Osteocyte (in vitro differentiated cells): Measurements from ENCODE around the gene DIPK1B. TPM values are rescaled to one million over a fixed set of nuclear protein-coding genes. Genes with fewer than 3 reads are reported as not detected.

Source experiments
- DNase-seq: peaks from one replicate; pipeline ENCODE4 v3.0.0; 2021; ENCODE audit warnings: mixed read lengths; ENCODE audit not compliant: unreplicated experiment; ENCODE audit errors: extremely low spot score
- H3K27ac Mint-ChIP-seq: one replicate; pipeline ENCODE4 v1.8.0; 2021; ENCODE audit warnings: mild to moderate bottlenecking, mixed read lengths; ENCODE audit not compliant: unreplicated experiment
- H3K27me3 Mint-ChIP-seq: one replicate; pipeline ENCODE4 v1.8.0; 2021; ENCODE audit warnings: mixed read lengths; ENCODE audit not compliant: unreplicated experiment
- H3K36me3 Mint-ChIP-seq: one replicate; pipeline ENCODE4 v1.8.0; 2021; ENCODE audit warnings: mixed read lengths; ENCODE audit not compliant: unreplicated experiment
- H3K4me1 Mint-ChIP-seq: one replicate; pipeline ENCODE4 v1.8.0; 2021; ENCODE audit warnings: mixed read lengths; ENCODE audit not compliant: unreplicated experiment
- H3K4me3 Mint-ChIP-seq: one replicate; pipeline ENCODE4 v1.8.0; 2021; ENCODE audit warnings: mild to moderate bottlenecking, moderate library complexity, mixed read lengths; ENCODE audit not compliant: unreplicated experiment
- H3K9me3 Mint-ChIP-seq: one replicate; pipeline ENCODE4 v1.8.0; 2021; ENCODE audit warnings: mixed read lengths; ENCODE audit not compliant: unreplicated experiment
- total RNA-seq: library from RNA; stranded (reverse); gene quantifications from 2 replicates; pipeline ENCODE4 v1.2.1, GENCODE V29; 2021
- TF ChIP-seq, protein P1 (sequence below): fragments of 200-600 bp; sonication (generic); IDR thresholded peaks from 2 replicates; pipeline ENCODE4 v1.5.0; 2021; ENCODE audit warnings: antibody characterized with exemption, mild to moderate bottlenecking, moderate library complexity

Gene DIPK1B
- total RNA-seq, 1 donor from 2014 or later, result 11.4 TPM

DNA sequence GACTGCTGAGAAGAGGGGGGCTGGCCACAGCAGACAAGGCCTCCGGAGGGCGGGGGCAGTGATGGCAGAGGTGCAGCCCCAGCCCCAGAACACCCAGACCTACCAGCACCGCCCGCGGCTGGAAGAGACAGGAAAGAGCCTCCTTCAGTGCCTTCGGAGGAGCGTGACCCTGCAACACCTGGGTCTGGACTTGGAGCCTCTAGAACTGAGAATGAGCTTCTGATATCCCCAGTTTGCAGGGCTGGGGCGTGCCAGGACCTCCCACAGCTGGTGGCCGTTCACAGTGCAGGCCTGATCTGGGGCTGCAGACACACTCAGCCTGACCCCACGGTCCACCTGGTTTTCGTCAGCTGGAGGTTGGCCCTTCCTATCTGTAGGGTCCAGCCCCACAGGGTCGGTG is 21.2 kb downstream of the DIPK1B start:
- Mint-ChIP-seq H3K27ac (no peak overlapping the region), H3K4me1 (peaks cover 9% of the 10 kb centered on the region), H3K9me3 (no peaks in the 10 kb centered on the region), H3K36me3 (no peaks in the 10 kb centered on the region), H3K27me3 (peaks cover 6% of the 10 kb centered on the region), H3K4me3 (no peak overlapping the region)
- TF ChIP-seq, protein P1, sequence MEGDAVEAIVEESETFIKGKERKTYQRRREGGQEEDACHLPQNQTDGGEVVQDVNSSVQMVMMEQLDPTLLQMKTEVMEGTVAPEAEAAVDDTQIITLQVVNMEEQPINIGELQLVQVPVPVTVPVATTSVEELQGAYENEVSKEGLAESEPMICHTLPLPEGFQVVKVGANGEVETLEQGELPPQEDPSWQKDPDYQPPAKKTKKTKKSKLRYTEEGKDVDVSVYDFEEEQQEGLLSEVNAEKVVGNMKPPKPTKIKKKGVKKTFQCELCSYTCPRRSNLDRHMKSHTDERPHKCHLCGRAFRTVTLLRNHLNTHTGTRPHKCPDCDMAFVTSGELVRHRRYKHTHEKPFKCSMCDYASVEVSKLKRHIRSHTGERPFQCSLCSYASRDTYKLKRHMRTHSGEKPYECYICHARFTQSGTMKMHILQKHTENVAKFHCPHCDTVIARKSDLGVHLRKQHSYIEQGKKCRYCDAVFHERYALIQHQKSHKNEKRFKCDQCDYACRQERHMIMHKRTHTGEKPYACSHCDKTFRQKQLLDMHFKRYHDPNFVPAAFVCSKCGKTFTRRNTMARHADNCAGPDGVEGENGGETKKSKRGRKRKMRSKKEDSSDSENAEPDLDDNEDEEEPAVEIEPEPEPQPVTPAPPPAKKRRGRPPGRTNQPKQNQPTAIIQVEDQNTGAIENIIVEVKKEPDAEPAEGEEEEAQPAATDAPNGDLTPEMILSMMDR, result no peak
- no peak for DNase-seq

DNA sequence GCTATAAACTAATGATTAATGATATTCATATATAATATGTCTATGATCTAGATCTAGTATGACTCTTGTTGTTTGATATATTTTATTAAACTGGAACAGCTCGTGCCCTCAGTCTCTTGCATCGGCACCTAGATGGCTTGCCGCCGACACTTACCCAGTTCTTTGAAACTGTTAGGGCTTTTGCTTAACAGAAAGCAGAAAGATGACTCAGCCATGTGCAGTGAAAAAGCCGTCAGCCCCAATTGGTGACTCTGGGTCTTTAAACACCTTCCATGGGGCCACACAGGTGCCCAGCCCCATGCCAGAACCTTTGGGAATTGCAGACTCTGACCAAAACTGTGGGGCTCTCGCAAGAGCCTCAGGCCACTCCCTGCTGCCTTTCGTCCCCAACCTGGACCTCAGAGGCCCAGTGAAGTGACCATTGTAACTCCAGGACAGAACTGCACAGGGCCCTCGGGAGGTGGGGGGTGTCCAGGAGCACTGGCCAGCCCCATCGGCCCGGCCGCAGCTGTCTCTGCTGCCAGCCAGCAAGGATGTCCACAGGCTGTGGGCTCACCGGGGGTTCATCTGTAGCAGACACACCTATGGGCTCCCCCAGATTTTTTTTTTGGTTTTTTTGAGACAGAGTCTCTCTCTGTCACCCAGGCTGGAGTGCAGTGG is 22.6 kb downstream of the DIPK1B start:
- no peak for DNase-seq
- H3K4me3 Mint-ChIP-seq, result no peak overlapping the region
- no peaks in the 10 kb centered on the region for H3K9me3 Mint-ChIP-seq
- H3K27me3 Mint-ChIP-seq, result peaks cover 9% of the 10 kb centered on the region
- TF ChIP-seq, protein P1, result no peak
- H3K36me3 Mint-ChIP-seq, result no peaks in the 10 kb centered on the region
- peaks cover under 1% of the 10 kb centered on the region for H3K4me1 Mint-ChIP-seq
- no peak overlapping the region for H3K27ac Mint-ChIP-seq

DNA sequence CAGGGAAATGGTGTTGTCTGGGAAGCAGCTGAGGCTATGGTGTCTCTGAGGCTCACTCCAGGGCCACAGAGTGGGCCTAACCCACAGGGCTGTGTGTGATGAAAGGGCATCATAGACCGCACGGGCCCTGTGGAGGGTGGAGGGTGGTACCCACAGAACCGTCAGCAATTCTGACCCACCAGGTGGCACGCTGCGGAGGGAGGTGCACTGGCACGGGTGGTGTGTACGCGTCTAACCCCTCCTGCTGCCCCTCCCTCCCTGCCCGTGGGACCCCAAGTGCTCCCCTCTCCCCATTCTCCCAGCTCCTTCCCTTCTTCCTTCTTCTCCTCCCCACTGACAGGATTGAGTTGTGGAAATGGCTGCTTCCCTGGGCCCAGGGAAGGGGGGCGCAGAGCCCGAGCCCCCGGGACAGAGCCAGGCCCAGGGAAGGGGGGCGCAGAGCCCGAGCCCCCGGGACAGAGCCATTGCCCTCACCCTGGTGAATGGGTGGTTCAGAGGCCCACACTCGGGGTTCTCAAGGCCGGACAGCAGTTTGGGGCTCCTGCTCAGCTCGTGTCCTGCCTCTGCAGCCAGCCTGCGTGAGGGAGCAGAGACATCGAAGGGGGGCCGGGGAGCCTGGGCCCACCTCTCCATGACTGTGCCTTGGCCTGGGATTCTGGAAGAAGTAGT is 23.6 kb downstream of the DIPK1B start:
- no peak for DNase-seq
- H3K4me3 Mint-ChIP-seq, result no peak overlapping the region
- H3K27ac Mint-ChIP-seq, result no peak overlapping the region
- TF ChIP-seq, protein P1, result no peak
- H3K4me1 Mint-ChIP-seq, result no peaks in the 10 kb centered on the region
- peaks cover 9% of the 10 kb centered on the region for H3K27me3 Mint-ChIP-seq
- no peaks in the 10 kb centered on the region for H3K9me3 Mint-ChIP-seq
- no peaks in the 10 kb centered on the region for H3K36me3 Mint-ChIP-seq

DNA sequence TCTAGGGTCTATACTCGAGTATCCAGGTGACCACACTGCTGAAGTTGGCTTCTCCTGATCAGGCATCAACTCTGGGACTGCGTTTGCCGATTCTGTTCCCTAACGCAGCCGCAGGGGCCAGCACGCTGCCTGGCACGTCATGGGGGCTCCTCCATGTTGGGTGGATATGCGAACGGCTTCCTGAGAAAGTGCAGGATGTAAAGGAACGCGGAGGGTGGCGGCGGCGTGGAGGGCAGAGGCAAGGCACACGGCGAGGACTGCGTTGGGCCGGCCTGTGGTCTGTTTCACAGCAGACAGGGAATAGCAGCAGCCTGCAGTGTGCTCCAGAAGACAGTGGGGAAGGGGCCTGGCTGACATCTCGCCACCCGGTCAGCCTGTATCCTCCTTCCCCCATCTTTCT is 26.6 kb downstream of the DIPK1B start:
- H3K4me3 Mint-ChIP-seq, result no peak overlapping the region
- TF ChIP-seq, protein P1, result no peak
- no peak overlapping the region for H3K27ac Mint-ChIP-seq
- no peaks in the 10 kb centered on the region for H3K9me3 Mint-ChIP-seq
- H3K27me3 Mint-ChIP-seq, result peaks cover 9% of the 10 kb centered on the region
- no peaks in the 10 kb centered on the region for H3K4me1 Mint-ChIP-seq
- no peak for DNase-seq
- no peaks in the 10 kb centered on the region for H3K36me3 Mint-ChIP-seq

DNA sequence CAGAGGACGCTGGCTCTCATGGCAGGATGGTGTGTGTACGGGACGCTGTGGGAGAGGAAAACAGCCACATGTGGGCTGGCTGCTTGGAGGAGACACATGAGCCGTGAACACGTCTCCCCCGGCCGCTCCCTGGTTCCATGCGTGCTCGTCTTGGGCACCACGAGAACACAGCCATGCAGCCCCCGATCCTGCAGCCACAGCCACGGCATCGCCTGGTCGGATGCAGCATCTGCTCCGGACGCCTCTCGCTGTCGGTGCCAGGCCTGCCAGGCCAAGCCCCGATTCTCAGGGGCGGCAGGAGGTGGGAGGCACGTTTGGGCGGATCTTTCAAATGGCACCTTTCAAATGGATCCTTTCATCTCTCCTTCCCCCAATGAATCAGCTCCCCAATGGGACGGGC is 27.1 kb downstream of the DIPK1B start:
- peaks cover 9% of the 10 kb centered on the region for H3K27me3 Mint-ChIP-seq
- DNase-seq, result no peak
- H3K36me3 Mint-ChIP-seq, result no peaks in the 10 kb centered on the region
- no peak overlapping the region for H3K4me3 Mint-ChIP-seq
- no peaks in the 10 kb centered on the region for H3K9me3 Mint-ChIP-seq
- no peak overlapping the region for H3K27ac Mint-ChIP-seq
- H3K4me1 Mint-ChIP-seq, result no peaks in the 10 kb centered on the region
- TF ChIP-seq, protein P1, result no peak
